Activated CD4-positive, alpha-beta T cell treated with anti-CD3 and anti-CD28 coated beads, Interleukin-2, amount 50 U/mL, for 16 hours (primary cell): ENCODE data around the gene ZFYVE26.
"Not testable (repeated sequence)": the region's sequence is repeated elsewhere in the genome, so short reads cannot be mapped to it uniquely, and the experiment has no call there.

ENCODE experiments used
- DNase-seq: peaks from one replicate; pipeline ENCODE4 v3.0.0-alpha.2; 2020

ZFYVE26 gene

GRCh38 chr14:67749341-67750084 is 66.9 kb downstream of the ZFYVE26 start:
- DNase-seq, result no peak

GRCh38 chr14:67748312-67748711 is 68.1 kb downstream of the ZFYVE26 start:
- no peak for DNase-seq

- peak; percentile 52 for DNase-seq
Observed at GRCh38 chr14:67746927-67747326, 69.5 kb downstream of the ZFYVE26 start.

GRCh38 chr14:67744046-67744445 is 72.3 kb downstream of the ZFYVE26 start:
- no peak for DNase-seq

- no peak for DNase-seq
Observed at GRCh38 chr14:67738740-67739504, 77.5 kb downstream of the ZFYVE26 start.

GRCh38 chr14:67736771-67737170 is 79.6 kb downstream of the ZFYVE26 start:
- no peak for DNase-seq

GRCh38 chr14:67735336-67736147 is 80.8 kb downstream of the ZFYVE26 start:
- DNase-seq, result no peak

GRCh38 chr14:67734675-67735074 is 81.7 kb downstream of the ZFYVE26 start:
- DNase-seq, result no peak

GRCh38 chr14:67733616-67734015 is 82.8 kb downstream of the ZFYVE26 start:
- DNase-seq, result no peak

GRCh38 chr14:67729072-67729885 is 87.1 kb downstream of the ZFYVE26 start:
- DNase-seq, result no peak

GRCh38 chr14:67728258-67728657 is 88.1 kb downstream of the ZFYVE26 start:
- no peak for DNase-seq

- DNase-seq, result no peak
Observed at GRCh38 chr14:67727361-67727760, 89.0 kb downstream of the ZFYVE26 start.

- DNase-seq, result no peak
Observed at GRCh38 chr14:67725171-67725570, 91.2 kb downstream of the ZFYVE26 start.

GRCh38 chr14:67722293-67722692 is 94.1 kb downstream of the ZFYVE26 start:
- no peak for DNase-seq

- DNase-seq, result no peak
Observed at GRCh38 chr14:67721875-67722274, 94.5 kb downstream of the ZFYVE26 start.

GRCh38 chr14:67719866-67720265 is 96.5 kb downstream of the ZFYVE26 start:
- DNase-seq, result no peak

GRCh38 chr14:67719385-67719784 is 97.0 kb downstream of the ZFYVE26 start:
- DNase-seq, result not testable (repeated sequence)

GRCh38 chr14:67718265-67718664 is 98.1 kb downstream of the ZFYVE26 start:
- no peak for DNase-seq

- no peak for DNase-seq
Observed at GRCh38 chr14:67717048-67717447, 99.3 kb downstream of the ZFYVE26 start.

- no peak for DNase-seq
Observed at GRCh38 chr14:67710209-67710608, 106.2 kb downstream of the ZFYVE26 start.

- not testable (repeated sequence) for DNase-seq
Observed at GRCh38 chr14:67709796-67710195, 106.6 kb downstream of the ZFYVE26 start.

- DNase-seq, result not testable (repeated sequence)
Observed at GRCh38 chr14:67709346-67709745, 107.0 kb downstream of the ZFYVE26 start.

GRCh38 chr14:67705211-67705610 is 111.2 kb downstream of the ZFYVE26 start:
- DNase-seq, result no peak
